DMS53 treated with DMSO at 0.1 percent for 48 hours (cell line): ENCODE measurements around the gene PLOD2.

Source experiments
- DNase-seq: peaks from one replicate; lab custom pipeline; 2025; ENCODE audit not compliant: unreplicated experiment; lab: John Stamatoyannopoulos, UW

PLOD2 gene

DNA sequence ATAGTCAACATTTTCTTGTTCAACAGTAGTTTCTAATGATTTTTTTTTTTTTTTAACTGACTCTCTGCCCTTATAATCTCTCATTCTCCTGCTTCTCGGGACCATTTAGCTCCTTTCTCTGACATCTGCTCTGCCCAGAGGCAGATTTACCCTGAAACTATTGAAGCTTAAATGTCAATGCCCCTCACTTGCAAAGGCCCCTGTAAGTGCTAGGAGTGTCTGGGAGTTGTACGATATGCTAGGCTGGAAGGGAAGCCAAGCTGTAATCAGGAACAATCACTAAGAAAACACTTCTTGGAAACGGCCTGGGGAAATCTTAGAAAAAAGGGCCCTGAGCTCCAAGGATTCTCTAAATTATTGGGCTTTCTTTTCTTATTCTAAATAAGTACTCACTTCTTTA, 5.8 kb upstream of the PLOD2 start:
- no peak for DNase-seq

DNA sequence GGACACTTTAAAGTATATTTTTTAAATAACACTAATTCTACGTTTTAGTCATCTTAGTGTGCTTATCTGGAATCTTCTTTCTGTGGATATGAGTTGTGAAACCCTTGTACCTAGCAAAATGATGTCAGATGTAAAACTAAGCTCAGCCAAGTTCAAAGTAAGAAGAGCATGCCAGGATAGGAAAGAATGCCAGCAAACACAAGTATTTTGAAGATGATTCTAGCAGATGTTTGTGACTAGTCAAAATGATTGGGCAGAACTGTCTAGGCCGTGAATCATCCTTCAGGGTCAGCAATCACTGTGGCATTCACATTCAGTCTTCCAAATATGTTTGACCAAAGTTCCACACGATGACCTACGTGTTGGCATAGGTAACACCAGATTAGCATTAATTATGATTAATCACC, 5.4 kb upstream of the PLOD2 start:
- no peak for DNase-seq

DNA sequence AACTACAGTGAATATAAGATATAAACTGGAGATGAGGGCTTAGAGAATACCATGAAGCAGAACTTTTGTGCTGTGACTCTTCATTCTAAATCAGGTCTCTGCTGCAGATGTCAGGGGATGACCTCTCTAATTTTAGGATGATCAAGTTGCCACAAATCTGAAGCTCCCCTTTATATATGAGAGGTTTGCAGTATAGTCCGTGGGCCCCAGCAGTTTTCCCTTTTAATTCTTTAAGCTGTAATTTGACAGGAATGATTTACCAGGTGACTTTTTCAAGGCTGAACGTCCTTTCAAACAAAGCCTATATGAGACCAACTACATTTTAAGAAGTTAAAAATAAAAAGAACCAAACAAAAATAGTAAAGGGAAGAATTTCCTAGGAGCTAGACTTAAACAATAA, 4.9 kb upstream of the PLOD2 start:
- DNase-seq, result no peak

DNA sequence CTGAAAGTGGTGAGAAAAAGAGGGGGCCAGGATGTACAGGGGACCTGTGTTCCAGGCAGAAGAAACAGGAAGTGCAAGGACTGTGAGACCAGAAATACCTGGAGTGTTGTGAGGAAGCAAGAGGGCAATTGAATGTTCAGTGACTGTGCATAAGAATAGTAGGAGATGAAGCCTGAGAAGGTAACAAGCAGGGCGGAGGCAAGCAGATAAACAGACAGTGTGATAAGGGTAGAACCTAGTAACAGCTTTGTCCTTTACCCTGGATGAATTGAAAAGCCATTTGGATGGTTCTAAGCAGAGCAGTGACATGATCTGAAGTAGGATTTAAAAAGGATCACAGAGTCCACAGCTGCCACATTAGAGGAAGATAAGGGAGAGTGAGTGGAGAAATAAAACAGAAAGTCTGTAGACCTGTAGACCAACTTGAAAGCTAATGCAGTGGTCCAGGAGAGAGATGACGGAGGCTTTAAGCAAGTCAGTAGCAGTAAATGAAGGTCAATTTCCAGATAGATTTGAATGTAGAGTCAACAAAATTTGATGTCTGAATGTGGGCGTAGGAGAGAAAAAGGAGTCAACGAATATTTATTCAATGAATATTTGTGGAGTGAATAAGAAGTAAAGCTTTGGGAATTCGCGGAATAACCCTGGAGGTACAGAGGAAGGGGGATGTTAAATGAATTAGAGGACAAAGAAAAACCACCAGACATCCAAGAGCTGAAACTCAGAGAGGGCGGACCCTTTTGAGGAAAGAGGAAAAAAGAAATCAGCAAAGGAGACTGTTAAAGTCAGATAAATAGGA, 4.2 kb upstream of the PLOD2 start:
- no peak for DNase-seq

DNA sequence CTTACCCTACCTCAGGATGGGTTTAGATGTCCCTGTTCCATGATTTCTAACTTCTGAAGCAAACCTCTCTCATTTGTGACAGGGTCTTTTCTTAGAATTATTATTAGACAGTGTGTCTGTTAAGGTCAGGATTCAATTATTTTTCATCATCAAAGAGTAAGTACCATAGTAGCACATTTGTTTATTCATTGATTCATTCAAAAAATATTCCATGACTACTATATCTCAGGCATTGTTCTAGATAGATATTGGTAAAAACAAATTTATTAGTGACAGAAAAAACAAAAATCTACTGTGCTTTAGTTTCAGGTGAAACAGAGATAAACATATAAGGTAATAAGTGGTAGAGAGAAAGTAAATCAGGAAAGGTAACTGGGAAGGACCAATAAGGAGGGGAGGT, 3.5 kb upstream of the PLOD2 start:
- no peak for DNase-seq

DNA sequence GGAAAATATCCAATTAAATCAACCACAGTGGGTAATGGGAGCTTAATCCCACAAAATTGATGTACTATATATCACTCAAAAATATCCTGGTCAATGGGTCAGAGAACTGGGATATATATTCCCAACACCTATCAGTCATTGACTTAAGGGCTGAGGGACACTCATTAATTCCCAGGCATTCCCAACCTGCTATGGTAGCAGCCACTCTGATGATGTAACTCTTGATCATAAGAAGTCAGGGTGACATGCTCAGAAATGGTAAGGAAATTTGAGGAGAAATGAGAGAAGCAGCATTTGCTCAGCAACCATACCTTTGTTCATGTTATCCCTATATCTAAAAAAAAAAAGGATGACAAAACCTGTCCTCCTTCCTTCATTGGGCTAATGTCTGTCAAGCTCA, 3.1 kb upstream of the PLOD2 start:
- no peak for DNase-seq

DNA sequence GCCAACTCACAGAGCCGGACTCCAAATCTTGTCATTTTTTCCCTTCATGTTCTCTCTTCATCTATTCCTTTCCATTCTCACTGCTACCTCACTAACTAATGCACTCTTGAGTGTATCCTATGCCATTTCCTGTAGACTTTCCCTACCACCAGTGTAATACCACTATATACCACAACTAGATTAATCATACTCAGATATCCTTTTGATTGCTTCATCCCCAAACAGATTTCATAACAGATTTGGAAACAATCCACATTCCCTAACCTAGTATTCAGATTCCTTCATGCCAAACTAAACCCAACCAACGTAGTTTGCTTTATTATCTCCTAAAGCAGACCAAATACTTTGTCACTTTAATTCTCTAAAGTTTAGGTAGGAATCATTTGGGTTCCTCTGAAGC, 2.6 kb upstream of the PLOD2 start:
- no peak for DNase-seq

DNA sequence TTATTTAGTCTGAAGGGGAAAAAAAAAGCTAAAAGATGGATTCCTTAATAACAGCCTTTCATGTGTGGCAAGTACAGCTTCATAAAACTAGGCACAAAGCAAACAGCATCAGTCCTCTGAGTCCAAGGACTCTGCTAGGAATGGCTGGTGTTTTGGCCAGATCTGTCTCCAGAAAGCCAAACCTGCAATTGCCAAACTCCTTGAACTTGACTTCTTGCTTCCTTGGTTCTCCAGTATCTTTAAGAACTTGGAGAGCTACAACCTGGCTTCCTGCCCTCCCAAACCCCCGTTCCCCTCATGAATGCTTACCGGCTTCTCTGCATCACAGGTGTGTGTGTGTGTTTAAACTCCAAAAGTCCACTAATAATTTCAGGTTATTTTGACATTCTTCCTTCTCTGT, 1.6 kb upstream of the PLOD2 start:
- no peak for DNase-seq

DNA sequence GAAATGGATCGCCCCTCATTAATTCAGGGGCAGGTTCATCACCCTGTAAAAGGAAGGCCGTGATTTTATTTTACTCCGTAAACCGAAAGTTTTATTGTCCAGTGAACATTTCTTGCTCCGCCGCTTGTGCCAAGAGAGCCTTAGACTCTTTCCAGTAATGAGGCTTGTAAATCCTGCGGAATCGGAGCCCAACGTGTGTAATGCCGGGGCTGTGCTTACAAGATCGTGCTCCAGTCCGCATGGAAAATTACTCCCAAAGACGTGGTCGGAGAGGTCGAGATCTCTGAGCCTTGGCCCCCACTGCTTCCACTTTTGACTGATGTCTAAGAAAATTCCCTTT, 649 bp upstream of the PLOD2 start:
- no peak for DNase-seq

DNA sequence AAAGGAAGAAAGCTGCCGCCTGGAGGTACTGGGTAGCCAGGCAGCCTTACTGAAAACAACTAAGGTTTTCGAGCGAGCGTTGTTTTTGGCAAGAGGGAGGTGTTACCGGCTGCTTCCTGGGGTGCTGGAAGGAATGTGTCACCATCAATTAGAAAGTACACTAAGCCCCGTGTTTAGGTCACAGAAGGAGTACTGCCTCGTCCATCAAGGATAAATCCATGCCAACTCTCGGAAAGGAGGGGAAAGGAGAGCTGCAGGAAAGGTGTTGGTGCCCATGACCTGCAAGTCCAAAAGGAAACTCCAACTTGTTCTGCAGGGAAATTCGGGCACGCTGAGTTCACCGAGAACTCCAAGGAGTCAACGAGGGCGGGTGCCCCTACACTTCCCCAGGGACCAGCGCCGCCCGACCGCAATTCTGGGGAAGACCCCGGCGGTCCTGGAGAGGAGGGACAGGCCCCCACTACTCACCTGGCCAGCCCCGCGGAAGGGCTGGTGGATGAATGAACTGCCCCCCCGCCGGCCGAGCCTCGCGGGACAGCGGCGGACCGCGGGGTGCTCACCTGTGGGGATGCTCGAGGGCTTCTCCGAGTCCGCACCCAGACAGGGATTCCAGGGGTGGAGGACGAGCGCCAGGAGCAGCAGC, 542 bp downstream of the PLOD2 start:
- peak; percentile 49 for DNase-seq

DNA sequence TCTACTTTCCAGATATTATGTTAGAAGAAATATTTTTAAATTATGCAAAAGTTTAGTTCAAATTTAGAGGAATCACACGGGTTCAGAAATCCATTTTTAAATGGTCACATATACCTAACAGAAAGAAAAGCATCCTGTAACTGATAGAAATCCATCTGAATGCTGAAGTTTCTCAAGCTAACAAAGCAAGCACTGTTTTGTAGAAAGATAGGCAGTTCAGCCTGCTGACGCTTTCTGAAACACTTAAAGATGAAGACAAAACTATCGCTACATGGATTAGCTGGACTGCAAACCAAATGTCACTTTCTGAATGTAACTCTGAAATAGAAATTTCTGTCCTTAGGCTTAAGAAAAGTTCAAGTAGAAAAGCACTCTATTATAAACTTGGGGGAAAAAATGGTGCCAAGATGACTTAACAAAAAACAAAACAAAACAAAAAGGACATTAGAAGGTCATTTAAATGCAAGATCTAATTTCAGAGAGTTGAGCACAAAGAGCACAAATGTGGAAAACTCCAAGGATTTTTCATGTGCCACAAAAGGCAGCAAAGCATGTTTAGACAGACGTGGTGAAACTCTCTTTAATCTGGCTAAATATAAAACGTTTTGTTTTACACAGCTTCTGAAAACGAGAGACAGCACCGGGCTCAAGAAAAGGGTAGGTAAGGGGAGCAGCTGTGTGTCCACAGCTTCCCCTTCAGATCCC, 1.2 kb downstream of the PLOD2 start:
- no peak for DNase-seq

DNA sequence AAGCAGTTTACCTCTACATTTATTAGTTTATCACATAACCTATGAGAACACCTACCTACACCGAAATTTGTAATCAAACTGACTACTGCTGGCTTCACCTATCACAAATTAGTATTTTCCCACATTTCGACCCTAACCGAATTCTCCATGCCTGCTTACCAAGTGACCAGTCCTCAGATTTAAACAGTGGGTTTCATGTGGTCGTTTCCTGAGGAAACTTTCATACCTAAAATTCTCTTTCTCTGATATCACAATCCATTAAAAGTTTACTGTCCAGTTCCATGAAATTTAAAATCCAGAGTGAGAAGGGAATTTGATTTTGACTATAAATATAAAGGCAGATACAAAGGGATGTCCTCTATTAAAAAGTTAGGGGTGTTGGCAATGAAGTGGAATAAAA, 1.9 kb downstream of the PLOD2 start:
- DNase-seq, result no peak

DNA sequence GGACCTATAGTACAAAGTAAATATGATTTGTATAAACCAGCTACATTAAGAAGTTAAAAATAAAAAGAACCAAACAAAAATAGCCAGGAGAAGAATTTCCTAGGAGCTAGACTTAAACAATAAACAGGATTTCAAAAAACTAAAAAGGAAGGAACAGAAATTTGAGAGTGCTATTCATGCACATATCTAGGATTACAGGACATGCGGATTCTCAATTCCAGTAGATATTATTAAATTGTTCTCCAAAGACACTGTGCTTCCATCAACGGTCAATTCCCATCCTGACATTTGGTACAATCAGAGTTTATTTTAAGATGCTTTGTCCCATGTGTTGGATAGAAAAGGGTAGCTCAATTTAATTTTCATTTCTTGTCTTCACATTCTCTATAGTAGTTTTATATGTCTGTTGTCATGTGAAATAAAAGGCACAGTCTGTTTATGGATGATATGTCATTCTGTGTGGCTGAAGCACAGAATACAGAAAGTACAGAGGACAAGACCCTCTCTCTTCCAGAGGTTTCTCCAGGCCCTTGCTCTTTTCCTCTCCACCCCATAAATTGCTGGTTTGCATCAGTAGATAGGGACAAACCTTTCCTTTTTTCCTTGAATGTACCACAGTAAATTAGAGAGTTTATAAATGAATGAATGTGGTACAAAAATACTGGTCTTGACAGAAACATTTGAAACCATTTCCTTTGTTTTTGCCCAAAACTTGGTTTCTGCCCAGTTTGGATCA, 3.5 kb downstream of the PLOD2 start:
- DNase-seq, result no peak

DNA sequence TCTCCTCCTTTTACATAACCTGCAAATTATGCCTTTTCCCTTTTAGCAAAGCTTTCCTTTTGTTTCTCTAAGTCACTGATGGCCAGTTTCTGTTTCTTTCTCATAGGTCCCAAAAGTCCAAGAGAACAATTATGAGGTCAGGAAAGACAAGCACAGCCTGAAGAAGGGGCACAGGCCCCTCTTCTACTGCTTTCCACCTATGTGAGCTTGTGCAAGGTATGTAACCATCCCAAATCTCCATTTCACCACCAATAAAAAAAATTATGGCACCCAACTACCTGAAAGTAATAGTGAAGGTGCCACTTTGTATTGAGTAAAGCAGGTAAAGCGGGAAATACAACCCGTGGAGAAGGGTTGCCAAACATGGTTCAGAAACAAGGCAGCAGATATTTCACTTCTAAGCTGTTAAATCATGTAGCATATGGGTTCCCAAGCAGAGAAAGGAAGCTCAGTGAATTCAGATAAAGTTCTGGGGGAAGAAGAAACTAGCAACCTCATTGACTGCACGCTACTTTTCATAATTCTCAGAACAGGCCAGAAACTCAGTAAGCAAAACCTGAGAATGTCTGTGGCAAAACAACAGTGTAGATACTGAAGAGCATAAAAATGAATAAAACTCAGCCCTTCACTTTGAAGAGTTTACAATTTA, 4.2 kb downstream of the PLOD2 start:
- DNase-seq, result no peak

DNA sequence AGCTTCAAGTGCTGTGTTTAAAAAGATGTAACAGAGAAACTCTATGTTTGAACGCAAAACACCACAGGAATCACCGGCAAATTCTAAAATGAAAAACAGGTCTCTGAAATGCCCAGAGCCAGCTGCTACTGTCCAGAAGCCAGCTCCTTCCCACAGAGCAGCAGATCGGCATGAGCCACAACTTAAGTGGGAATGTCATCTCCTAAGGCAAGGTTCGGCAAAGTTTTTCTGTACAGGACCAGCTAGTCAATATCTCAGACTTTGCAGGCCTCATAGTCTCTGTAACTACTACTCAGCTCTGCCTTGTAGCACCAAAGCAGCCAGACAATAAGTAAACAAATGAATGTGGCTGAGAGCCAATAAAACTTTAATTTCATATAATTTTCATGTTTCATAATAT, 4.9 kb downstream of the PLOD2 start:
- DNase-seq, result no peak

DNA sequence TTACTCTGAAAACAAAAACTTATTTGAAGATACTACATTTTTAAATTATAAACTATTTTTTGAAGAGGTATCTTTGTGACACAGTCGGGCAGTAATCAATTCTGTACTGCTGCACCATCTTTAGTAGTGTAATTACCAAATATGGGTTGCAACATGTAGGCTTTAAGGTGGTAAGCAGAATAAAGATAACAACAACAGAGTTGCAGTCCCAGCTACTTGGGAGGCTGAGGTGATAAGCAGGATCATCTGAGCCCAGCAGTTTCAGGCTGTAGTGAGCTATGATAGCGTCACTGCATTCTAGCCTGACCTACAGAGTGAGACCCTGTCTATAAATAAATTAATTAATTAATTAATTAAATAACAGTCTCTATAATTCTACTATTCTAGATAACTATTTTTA, 6.0 kb downstream of the PLOD2 start:
- no peak for DNase-seq

DNA sequence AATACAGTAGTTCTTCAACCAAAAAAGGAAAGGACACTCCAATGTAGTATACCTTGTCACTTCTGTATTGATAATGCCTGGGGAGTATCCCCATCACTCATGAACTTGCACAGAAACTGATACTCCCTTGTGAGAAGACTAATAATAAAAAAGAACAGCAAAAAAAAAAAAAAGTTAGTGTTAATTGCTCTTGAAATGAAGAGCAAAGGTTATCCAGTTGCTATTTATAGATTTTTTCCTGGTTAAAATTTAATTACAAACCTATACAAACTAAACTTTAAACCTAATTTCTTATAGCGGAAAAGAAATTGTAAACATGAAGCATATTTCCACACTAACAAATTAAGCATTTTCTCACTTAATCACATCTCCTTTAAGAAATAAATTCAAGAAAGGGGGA, 6.7 kb downstream of the PLOD2 start:
- DNase-seq, result no peak

DNA sequence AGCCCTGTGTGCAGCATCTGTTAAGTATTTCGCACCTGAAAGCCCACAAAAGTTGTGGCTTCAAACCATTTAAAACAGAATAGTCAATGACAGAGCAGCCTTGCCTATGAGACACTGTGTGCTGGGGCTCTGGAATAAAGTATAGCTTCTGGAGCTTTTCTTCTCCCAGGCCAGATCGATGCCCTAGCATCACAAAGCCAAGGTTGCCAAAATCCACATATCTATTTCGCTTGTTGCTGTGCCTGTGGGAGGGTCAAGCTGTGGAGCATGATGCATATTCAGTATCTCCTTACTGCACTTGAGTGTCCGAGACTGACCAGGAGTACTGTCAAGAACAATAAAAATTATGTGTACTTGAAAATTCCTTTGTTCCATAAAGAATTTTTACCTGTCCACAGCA, 7.6 kb downstream of the PLOD2 start:
- no peak for DNase-seq

DNA sequence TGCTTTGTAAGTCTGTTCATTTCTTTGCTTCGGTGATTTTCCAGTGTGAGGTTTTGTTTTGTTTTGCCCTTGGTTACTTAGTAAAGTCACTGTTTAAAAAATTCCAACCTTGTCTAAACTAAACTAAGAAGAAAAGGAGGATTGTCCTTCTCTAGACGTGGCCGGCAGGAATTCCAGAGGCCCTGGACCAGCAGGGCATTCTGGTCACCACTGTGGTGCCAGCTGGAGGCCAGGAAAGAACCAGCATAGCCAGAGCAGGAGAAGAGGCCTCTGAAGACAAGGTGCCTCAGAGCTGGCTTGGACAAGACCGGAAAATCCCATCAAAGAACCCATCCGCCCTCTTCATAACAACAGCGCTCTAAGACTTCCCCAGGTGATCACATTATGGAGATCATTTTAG, 8.2 kb downstream of the PLOD2 start:
- no peak for DNase-seq

DNA sequence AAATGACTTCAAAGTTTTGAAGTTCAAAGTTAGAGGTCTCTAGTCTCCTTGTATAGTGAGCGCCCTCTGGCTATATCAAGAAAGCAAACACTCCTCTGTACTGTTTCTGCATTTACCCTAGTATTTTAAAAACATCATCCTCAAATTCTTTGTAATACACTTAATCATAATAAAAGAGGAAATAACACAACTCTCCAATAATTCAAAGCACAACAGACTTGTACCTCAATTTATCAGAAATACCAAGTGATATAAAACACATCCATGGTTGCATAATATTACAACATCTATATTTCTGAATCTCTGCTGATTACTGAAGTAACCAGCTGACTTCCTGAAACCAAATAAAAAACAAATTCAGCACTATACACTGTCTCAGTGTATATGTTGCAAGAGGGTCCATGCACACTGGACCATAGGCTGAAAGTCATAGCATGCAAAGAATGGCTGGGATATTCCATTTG, 12.5 kb downstream of the PLOD2 start:
- no peak for DNase-seq

DNA sequence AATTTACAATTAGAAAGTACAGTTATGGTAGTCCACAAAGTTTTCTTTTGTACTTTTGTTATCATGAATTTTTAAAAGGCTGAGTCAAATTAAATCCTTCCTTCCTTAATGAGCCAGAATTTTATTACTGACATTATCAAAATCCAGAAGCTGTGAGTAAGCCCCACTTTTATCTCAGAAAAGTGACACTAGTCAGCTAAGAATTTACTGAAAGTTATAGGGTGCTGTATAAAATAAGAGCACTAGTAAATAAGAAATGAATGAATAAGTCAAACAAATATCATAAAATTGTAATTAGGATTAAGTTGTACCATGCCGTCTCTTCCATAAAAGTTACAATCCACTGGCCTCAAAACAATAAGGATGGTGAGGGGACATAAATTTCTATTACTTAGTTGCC, 15.3 kb downstream of the PLOD2 start:
- DNase-seq, result no peak
